HL-60 (cell line): ENCODE measurements around the gene ACCS.

Experiments used
- DNase-seq, 2 experiments: peaks; one replicate each; pipeline ENCODE4 v3.0.0-alpha.2; 2010 to 2020; ENCODE audit warnings: low read depth in 1 of 2, low spot score in 1 of 2
- H3K27ac ChIP-seq: fragments of 250-450 bp; sonication (Bioruptor Pico); replicated peaks from 2 replicates; pipeline ENCODE4 v1.5.1; 2020; ENCODE audit warnings: mild to moderate bottlenecking, moderate library complexity
- H3K27me3 ChIP-seq: fragments of 250-450 bp; sonication (Bioruptor Pico); 2 replicates; pipeline ENCODE4 v1.5.1; 2021; ENCODE audit warnings: mild to moderate bottlenecking, moderate library complexity; ENCODE audit not compliant: insufficient read depth, poor library complexity, severe bottlenecking
- H3K4me3 ChIP-seq: replicated peaks from 2 replicates; pipeline ENCODE4 v1.5.1; 2011; ENCODE audit warnings: mild to moderate bottlenecking, control low read depth, low read length; ENCODE audit not compliant: insufficient read depth
- CTCF ChIP-seq: IDR thresholded peaks from one replicate; pipeline ENCODE4 v1.5.1; 2011; ENCODE audit warnings: low read length, control low read depth, inconsistent platforms; ENCODE audit not compliant: insufficient read depth
- GABPA ChIP-seq: IDR thresholded peaks from 2 replicates; pipeline ENCODE4 v1.6.1; 2012; ENCODE audit warnings: low read depth
- POLR2AphosphoS5 ChIP-seq: IDR thresholded peaks from 2 replicates; pipeline ENCODE4 v1.6.1; 2012; ENCODE audit warnings: low read depth
- SPI1 ChIP-seq: IDR thresholded peaks from 2 replicates; pipeline ENCODE4 v1.6.1; 2012; ENCODE audit warnings: low read depth, mild to moderate bottlenecking, borderline replicate concordance
- TF ChIP-seq, protein P1 (sequence below): IDR thresholded peaks from 2 replicates; pipeline ENCODE4 v1.6.1; 2012; ENCODE audit warnings: low read depth; ENCODE audit not compliant: insufficient replicate concordance

ACCS gene

DNA sequence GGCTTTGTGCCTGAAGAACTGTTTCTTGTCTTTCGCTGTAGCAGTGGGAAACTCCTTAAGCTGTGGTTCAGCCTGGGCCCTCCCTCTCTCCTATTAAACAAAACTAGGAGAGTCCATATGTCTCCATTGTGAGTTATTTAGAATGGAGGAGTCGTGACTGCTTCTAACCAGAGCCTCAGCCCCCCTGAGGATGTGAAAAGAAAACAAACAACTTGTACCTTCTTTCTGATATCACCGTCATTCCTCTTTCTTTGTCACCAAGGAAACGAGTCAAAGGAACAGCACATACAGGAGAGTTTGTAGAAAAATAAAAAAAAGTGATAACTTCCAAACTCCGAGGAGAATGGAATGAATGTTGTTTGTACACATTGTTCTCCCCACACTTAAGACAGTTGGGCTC lies 17.8 kb downstream of the ACCS start:
- Histone ChIP-seq H3K27me3 (no peaks in the 10 kb centered on the region), H3K4me3 (no peak overlapping the region), H3K27ac (no peak overlapping the region)
- TF ChIP-seq CTCF (no peak), POLR2AphosphoS5 (no peak), GABPA (no peak), SPI1 (no peak)
- TF ChIP-seq, protein P1, sequence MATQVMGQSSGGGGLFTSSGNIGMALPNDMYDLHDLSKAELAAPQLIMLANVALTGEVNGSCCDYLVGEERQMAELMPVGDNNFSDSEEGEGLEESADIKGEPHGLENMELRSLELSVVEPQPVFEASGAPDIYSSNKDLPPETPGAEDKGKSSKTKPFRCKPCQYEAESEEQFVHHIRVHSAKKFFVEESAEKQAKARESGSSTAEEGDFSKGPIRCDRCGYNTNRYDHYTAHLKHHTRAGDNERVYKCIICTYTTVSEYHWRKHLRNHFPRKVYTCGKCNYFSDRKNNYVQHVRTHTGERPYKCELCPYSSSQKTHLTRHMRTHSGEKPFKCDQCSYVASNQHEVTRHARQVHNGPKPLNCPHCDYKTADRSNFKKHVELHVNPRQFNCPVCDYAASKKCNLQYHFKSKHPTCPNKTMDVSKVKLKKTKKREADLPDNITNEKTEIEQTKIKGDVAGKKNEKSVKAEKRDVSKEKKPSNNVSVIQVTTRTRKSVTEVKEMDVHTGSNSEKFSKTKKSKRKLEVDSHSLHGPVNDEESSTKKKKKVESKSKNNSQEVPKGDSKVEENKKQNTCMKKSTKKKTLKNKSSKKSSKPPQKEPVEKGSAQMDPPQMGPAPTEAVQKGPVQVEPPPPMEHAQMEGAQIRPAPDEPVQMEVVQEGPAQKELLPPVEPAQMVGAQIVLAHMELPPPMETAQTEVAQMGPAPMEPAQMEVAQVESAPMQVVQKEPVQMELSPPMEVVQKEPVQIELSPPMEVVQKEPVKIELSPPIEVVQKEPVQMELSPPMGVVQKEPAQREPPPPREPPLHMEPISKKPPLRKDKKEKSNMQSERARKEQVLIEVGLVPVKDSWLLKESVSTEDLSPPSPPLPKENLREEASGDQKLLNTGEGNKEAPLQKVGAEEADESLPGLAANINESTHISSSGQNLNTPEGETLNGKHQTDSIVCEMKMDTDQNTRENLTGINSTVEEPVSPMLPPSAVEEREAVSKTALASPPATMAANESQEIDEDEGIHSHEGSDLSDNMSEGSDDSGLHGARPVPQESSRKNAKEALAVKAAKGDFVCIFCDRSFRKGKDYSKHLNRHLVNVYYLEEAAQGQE, result no peak
- no peak for DNase-seq

- no peak for DNase-seq
- H3K27me3 ChIP-seq, result no peaks in the 10 kb centered on the region
- no peak overlapping the region for H3K4me3 ChIP-seq
- H3K27ac ChIP-seq, result no peak overlapping the region
- TF ChIP-seq GABPA (no peak), SPI1 (no peak), POLR2AphosphoS5 (no peak), CTCF (no peak)
- TF ChIP-seq, protein P1, result no peak
Observed at GRCh38 chr11:44085330-44085729, 19.3 kb downstream of the ACCS start.

DNA sequence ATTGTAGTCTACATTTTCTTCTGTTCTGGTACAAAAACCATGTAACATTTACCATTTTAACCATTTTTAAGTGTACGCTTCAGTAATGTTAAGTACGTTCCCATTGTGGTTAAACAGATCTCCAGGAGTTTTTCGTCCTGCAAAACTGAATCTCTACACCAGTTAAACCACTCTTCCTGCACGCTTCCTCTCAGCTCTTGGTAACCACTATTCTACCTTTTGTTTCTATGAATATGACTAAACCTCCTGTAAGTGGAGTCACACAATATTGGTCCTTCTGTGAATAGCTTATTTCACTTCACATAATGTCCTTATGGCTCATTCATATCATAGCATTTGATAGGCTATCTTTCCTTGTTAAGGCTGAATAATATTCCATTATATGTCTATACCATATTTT lies 22.3 kb downstream of the ACCS start:
- H3K4me3 ChIP-seq, result no peak overlapping the region
- H3K27me3 ChIP-seq, result no peaks in the 10 kb centered on the region
- TF ChIP-seq CTCF (no peak), POLR2AphosphoS5 (no peak), SPI1 (no peak)
- TF ChIP-seq, protein P1, result no peak
- no peak overlapping the region for H3K27ac ChIP-seq
- DNase-seq, result no peak
